Midbrain (tissue), 1 donor: ENCODE data around the gene MYMK.
A peak's percentile ranks its signal among the peaks of the same experiment; 100 is the strongest.

Experiments
- DNase-seq: peaks from one replicate; lab custom pipeline; 2025; lab: John Stamatoyannopoulos, UW

The MYMK gene

DNA sequence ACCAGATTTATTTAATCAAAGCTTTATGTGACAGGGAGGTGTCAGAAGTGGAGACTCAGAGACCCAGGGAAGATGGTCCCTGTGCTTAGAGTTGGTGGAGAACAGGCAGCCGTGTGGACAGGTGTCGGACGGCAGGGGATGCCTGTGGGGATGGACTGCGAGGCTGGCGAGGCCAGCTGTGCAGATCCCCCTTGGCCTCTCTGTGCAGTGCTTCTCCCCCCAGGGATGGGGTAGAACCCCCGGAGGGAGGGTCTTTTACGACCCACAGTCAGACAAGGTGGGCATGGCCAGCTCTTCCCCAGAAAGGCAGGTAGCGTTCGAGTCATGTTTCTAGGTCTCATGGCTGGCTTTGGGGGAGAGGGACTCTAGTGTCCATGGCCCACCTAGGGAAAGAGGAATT, 41.1 kb downstream of the MYMK start:
- no peak for DNase-seq

DNA sequence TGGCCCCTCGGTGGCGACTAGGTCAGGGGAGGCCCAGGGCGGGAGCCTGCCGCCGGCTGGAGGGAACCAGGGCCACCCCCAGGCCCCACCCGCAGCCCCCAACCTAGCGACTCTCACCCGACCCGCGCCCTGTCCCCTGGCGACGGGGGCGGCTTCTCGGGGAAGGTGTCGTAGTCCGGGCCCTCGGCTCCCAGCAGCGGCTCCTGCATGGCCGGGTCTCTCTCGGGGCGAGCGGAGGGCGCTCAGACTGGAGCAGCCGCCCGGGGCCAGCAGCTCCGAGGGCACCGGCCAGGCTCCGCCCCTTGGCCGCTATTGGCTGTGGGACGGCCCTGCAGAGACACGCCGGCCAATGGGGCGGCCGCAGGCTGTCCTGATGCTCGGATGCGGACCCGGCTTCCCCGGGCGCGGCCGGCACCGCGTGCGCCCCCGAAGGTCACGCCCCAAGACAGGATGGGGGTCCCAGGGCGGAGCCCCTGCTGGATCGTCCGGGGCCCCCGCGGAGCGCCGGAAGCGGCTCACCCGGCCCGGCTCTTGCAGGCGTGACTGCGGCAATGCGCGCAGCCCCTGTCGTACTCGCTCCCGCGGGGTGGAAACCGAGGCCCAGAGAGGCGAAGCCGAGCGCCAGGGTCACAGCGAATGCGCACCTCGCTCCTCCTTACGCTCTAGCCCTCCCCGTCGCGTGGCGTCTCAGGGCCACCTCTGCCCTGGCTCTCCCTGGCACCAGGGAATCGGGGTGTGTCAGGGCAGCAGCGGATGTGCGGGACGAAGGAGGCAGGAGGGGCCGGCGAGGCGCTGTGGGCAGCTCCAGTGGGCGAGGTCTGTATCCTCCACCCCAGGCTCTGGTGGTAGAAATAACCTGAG, 45.7 kb downstream of the MYMK start, which contains the start of gene SLC2A6:
Gene SLC2A6, minus strand, starts transcription at position 249 of the 861 bp plus-strand sequence. Its CDS starts 40 bp downstream, at position 209.
- DNase-seq = peak; percentile 93

DNA sequence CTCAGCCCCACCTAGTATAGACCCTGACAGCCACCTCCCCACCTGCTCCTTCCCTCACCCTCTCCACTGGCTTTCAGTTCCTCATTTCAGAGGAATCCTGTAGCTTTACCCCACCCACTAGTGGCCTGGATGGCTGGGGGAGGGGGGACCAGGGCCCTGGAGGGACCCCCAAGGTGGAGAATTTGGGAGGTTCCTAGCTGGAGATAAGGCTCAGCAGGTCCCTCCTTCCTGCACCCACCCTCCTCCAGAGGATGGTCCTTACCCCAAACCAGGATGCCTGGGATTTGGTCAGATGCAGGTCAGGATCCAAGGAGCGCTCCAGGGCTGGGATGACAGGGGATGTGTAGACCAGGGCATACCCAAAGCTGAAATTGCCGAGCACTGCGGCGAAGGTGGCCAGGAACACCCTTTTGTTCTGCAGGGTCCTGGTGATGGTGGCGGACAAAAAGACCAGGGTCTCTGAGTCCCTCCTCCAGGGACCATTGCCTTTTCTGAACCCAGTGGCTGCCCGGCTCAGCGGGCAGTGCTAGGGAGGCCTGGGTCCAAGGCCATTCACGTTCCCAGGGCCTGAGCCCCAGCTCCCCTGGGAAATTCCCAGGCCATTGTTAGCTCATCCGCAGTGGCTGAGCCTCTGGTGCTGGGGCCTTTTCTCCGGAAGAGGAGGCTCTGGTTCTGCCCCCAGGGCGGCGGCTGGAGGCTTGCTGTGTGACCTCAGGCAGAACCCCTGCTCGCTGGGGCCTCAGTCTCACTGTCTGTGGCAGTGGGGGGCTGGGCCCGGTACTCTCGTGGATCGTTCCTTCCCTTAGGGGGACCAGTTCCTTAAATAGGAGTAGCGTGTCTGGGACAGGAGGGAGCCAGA, 46.5 kb downstream of the MYMK start:
- DNase-seq = no peak

DNA sequence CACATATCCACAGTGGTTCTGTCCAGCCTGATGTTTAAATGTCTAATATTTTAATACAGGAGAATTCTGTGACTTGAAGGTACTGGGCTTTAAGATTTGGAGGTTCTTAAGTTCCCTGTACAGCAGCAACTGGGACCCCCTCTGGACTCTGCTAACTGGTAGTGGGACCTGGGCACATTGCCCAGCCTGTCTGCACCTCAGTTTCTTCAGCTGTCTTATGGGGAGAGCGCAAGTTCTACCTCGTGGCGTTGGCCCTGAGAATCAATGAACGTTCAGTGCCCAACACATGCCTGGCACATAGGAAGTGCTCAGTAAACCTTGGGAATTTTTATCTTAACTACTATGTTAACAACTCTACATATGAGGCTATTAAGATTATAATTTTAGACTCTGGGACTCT, 47.3 kb downstream of the MYMK start:
- no peak for DNase-seq

DNA sequence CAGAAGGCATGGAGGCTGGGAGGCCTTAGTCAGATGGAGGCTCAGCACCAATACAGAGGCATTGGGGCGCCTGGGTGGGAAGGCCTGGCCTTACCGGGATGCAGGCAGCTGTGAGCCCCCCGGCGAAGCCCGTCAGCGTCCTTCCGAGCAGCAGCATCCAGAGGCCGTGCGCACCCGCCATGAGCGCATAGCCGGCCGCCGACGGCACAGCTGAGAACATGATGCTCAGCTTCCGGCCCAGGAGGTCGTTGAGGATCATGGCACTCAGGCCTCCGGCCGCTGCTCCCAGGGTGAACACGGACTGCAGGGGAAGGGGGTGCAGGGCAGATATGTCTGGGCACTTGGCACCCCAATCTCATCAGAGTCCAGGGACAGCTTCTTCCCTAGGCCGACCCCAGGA, 47.8 kb downstream of the MYMK start:
- no peak for DNase-seq

DNA sequence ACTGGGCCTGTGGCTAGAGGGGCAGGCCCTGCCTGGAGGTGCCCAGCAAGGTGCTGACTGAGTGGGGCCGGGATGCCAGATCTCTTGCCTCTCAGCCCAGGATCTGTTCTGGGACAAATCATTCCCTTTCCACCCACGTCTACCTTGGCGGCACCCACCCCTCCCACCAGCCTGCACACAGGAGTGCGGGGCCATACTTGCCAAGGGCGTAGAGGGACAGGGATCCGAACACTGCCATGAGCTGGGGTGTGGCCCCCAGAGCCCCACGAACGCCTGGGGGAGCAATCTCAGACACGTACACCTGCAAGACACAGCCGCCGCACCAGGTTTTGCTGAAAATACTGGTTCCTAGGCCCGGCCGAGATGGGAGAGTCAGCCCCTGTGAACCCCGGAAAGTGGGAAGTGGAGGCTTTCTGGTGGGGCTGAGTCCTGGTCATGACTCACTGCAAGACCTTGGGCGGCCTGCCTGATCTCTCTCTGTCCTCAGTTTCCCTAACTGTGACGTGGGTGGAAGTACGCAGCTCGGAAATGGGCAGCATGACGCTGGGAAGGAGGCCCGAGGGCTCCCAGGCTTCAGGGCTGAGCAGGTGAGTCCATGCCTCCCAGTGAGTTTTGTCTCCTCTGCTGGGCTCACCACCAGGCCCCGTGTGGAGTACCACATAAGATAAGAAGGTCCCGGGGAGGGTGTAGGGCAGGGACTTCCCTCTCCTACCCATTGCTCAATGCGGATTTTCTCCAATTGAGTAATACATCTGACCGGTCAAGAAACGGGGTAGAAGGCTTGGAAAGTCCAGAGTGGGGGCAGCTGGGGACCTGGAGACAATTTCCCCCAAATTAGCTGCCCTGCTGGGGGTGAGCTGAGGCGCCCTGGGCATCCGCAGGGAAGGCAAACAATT, 48.5 kb downstream of the MYMK start:
- DNase-seq = no peak

DNA sequence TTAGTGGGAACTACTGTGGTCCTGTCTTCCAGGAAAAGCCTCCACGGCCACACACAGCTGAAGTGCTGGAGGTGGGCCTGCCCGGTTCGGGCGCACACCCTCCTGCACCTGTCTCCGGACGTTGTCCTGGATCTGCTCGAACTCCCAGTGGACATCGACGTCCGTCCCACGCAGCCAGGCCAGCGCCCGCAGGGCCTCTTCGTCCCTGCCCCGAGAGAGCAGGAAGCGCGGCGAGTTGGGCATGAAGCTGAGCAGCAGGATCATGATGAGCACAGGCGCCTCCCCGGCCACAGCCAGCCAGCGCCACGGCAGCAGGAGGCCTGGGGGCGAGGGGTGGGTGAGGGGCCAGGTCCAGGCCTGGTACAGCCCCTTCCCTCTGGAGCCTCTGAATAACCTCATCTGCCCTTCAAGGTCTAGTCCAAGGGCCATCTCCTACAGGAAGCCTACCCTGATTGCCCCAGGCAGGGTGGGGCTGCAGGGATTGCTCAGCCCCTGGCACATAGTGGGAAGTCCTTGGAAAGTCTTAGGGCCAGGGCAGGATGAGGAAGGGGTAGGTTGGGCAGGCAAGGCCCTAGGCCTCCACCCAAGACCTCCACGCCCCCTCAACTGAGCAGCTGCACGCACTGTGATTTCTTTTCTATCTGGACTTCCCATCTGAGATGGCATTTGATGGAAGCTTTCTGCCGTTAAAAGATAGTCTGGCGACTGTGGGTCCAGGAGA, 49.3 kb downstream of the MYMK start:
- DNase-seq = no peak

DNA sequence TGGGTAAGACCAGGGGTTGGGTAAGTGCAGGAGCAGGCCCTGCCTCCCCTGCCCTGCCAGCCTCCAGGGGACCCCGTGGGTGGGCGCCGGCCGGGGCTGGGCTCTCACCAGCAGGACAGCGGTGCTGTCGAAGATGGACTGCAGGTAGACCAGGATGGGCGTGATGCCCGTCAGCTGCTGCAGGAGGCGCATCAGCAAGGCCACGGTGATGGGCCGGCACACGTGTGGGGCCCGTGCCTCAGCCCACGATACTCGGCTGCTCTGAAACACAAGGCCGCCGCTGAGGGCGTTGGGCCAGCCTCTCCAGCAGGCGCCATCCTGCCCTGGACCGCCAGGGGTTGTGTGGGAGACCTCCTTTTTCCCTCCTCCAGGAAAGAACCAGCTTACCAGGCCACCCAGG, 49.9 kb downstream of the MYMK start:
- no peak for DNase-seq

DNA sequence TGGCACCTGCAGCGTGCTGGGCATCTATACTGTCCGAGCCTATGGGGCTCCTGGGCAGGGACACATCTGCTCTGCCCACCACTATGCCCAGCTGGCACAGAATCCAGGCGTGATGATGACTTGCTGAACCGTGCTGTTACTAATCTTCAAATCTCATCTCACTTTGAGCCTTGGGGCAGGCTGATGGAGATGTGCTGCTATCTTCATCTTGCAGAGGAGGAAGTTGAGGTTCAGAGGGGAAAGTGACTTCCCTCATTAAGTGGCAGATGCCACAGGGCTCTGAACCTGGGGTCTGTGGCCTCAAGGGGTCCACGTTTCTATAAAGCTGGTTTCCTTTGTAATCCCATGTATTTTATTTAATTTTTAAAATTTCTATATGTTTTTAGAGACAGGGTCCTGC, 50.5 kb downstream of the MYMK start:
- DNase-seq = no peak

DNA sequence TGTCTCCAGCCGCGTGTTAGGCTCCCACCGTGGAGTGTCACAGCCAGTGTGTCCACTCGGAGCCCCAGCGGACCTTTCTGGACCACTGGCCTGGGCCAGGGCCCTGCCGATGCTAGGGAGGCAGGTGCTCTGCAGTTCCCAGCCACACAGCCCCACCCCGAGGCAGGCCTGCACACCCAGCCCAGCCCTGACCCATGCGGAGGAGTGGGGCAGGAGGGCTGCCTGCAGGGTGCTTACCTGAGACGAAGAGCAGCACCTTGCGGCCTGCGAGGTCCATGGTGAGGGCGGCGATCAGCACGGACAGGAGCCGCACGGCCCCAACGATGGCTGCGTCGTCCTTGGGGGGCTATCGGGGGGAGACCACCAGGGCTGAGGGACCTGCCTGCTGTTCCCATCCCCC, 51.0 kb downstream of the MYMK start:
- no peak for DNase-seq

DNA sequence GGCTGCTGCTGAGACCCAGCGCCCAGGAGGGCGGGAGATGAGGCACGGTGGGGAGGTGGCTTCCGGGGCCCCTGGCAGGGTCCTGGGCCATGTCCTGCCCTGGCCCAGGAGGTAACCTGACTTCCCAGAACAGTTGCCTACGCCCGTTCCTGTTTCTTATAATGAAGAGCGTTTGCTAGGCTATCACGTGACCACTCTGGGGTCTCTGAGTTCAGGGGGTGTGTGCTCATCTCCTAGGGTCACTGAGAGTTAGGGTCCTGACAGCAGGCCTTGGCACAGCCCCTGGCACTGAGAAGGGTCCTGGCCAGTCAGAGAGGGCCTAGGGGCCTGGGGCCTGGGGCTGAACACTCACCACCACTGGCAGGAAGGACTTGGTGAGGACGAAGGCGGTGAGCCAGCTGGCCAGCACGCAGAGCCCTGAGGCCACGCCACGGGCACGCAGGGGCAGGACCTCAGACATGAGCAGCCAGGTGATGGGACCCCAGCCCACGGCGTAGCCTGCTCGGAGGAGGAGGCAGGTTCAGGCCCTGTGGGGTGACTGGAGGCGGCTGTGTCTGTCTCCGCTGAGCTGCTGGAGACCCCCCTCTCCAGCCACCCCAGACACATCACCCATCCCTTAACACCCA, 51.9 kb downstream of the MYMK start:
- no peak for DNase-seq

DNA sequence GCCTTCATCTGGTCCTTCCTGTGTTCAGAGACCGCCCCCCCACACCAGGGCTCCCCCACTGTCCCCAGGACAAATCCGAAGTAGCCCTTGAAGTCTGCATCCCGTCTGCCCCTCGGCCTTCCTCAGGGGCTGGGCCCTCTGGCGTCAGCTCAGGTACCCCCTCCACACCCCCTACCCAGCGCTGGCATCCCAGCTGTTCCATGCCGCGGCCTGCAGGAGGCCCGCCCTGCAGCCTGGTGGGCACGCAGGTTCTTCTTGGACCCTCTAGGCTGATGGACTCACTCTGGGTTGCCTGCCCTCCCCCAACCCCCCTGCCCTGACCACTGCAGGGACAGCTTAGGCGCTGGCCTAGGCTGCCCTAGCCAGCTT, 52.5 kb downstream of the MYMK start:
- DNase-seq = no peak

DNA sequence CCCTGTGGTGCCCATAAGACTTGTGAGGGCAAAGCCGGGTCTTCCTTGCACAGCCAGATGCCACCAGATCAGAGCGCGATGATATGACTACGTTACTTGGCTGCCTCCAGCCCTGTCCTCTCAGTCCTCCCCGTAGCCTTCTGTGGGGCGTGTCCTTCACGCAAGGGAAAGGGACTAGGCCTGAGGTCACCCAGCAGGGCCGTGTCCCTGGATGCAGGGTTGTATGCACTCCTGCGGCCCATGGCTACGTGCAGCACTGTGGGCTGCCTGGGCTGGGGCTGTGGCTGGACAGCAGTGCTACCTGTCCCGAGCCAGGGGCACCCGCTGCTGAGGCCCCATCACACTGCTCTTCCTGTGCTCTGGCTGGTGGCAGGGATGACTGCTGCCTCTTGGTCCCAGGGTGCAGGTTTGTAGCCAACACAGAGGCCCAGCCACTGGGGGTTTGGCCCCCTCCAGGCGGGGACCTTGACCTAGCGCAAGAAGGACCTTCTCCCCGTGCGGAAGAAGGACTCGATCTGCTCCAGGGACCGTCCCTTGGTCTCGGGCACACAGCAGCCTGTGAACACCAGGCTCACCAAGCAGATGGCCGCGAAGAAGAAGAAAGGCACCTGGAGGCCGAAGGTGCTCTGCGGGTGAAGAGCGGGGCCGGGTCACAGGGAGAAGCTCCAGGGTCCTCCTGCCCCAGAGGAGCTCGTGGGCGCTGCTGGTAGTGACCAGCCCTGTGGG, 53.0 kb downstream of the MYMK start:
- no peak for DNase-seq

DNA sequence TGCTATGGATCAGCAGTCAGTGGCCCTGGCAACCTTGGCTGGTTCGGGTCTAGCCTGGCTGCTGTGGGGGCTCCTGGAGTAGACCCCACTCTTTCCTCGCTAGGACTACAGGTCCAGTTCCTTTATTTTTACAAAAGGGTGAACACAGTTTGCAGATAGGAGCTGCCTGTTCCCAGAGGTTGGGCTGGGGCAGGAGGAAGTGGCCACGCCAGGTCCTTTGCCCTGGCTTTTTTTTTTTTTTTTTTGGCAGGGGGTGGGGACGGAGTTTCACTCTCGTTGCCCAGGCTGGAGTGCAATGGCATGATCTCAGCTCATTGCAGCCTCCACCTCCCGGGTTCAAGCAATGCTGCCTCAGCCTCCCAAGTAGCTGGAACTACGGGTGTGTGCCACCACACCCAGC, 53.8 kb downstream of the MYMK start:
- no peak for DNase-seq

DNA sequence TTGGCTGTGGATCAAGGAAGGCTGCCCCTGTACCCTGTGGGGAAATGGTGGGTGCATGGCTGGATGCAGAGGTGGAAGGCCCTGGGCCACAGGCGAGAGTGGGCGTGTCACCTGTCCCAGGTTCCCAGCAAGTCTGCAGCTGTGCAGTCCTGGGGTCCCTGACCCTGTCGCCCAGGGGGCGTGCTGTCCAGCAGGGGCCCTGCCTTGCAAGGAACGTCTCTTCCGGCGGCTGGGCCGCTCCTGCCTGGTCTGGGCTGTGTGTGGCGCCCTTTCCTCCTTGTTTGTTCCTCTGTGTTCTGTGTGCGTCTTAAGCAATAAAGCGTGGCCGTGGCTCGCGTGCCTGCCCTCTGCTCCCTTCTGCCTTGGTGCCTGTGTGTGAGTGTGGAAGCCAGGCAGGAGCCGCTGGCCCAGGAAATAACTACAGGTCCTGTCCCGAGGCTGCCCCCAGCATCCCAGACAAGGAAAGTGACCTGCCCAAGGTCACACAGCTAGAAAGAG, 54.3 kb downstream of the MYMK start:
- no peak for DNase-seq

DNA sequence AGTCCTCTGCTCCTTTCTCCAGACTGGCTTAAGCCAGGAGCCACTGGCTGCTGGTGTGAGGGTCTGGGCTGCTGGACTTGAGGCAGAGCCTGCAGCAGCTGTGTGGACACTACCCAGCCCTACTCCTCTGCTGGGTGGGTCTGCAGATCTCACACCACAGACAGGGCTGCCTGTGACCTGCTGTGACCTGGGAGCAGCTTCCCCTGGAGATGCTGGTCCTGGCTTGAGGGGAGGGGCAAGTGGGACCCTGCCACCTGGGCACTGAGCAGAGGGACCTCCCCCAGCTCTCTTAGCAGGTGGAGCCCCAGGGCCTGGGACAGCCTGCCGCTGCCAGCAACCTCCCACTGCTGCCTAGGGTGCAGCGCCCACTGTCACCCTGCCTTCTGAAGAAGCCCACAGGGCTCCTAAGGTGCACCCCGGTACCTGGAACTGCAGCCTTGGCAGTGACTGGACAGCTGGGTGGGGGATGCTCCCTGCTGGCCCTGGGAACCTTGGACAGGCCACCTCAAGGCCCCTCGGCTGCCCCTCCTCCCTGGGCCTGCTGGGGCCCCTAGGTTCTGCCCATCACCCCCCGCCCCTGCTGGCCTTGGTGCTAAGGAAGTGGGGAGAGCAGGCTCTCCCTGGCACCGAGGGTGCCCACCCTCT, 55.9 kb downstream of the MYMK start:
- DNase-seq = no peak

DNA sequence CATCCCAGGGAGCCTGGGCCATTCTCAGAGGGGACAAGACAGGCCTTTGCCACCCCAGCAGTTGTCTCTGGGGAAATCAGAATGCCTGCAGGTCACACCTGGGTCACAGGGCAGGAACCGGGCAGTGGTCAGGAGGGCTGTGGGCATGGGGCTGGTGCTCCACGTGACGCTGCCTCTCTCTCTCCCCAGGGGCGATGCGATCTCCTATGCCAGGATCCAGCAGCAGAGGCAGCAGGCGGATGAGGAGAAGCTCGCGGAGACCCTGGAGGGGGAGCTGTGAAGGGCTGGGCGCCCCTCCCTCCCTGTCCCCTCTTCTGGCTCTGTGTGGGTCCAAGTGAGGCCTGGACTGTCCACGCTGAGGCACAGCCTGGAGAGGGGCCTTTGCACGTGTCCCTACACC, 56.4 kb downstream of the MYMK start:
- DNase-seq = no peak

DNA sequence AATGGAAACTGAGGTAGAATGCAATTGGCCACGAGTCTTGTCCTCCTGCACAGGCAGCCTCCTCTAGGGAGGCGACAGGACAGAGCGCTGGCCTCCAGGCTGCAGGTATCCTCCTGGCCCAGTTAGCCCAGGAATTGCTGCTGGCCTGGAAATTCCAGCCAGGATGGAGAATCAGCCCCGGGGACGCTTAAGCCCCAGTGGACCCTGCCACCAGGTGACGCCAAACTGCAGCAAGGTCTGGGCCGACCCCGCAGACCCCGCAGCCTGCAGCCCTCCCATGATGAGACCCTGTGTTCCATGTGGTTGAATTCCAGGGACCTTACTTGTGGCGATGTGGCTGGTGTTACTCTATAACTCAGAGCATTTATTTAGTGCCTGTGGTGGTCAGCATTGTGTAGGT, 57.7 kb downstream of the MYMK start:
- DNase-seq = no peak

DNA sequence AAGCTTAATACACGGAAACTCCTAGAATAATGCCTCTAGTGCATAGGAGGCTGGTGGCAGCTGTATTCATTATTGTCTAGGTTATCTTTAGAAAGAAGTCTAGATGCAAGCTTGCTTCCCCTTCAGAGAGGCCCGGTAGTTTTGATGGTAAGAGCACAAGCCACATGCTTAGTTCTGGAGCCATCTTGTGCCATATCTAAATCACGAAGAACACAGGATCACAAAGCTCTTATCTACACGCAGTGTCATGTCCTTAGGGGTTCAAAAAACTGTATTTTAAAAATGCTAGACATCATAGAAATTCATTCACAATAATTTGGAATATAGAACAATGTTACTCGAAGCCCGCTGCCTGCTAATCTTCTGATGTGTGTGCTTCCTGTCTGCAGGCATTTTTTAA, 58.8 kb downstream of the MYMK start:
- DNase-seq = no peak

DNA sequence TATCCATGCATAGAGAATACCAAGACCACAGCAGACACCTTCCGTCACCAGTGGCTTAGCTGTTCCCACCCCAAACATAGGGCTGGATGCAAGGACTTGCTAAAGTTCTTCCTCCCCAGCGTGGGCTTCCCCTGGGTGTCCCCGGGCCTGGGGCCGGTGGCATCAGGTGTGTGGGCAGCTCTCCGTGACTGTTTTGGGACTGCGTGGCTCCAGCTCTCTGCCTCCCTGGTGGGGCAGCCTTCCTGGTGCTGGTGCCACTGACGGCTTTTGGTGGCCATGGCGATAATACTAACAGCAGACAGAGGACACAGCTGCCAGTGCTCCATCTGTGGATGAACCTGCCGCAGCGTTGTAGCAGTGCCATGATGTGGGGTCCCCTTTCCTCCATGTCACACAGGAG, 60.1 kb downstream of the MYMK start:
- no peak for DNase-seq
